Peyer's patch (tissue), 4 donors: ENCODE results near the gene ZNF814. TPM values are rescaled to one million over a fixed set of nuclear protein-coding genes. Genes with fewer than 3 reads are reported as not detected.
"Not testable (repeated sequence)": the region's sequence is repeated elsewhere in the genome, so short reads cannot be mapped to it uniquely, and the experiment has no call there.

Source experiments
- DNase-seq, 3 donors: peaks; one replicate each; pipeline ENCODE4 v3.0.0-alpha.2; 2017 to 2019
- H3K27ac ChIP-seq, 4 donors: fragments of 200-600 bp; sonication (generic); one replicate each; pipeline ENCODE4 v1.5.1; 2016 to 2019
- H3K27me3 ChIP-seq, 2 donors: fragments of 200-600 bp; sonication (generic); one replicate each; pipeline ENCODE4 v1.5.1; 2019
- H3K36me3 ChIP-seq, 3 donors: fragments of 200-600 bp; sonication (generic); one replicate each; pipeline ENCODE4 v1.5.1; 2016 to 2019
- H3K4me1 ChIP-seq, 4 donors: fragments of 200-600 bp; sonication (generic); one replicate each; pipeline ENCODE4 v1.5.1; 2016 to 2019
- H3K4me3 ChIP-seq, 4 donors: fragments of 200-600 bp; sonication (generic); 1 replicate in 3 of 4; 2 replicates in 1 of 4; pipeline ENCODE4 v1.5.1; 2016 to 2019; ENCODE audit warnings: mild to moderate bottlenecking in 1 of 4
- H3K9me3 ChIP-seq, 4 donors: fragments of 200-600 bp; sonication (generic); one replicate each; pipeline ENCODE4 v1.5.1; 2016 to 2019; ENCODE audit warnings: mild to moderate bottlenecking in 1 of 4
- POLR2A ChIP-seq, 2 donors: fragments of 450-650 bp; IDR thresholded peaks; one replicate each; pipeline ENCODE4 v1.5.1; 2017; ENCODE audit warnings: antibody characterized with exemption in 2 of 2, mild to moderate bottlenecking in 2 of 2, moderate library complexity in 2 of 2
- total RNA-seq, 4 donors: library from RNA; depleted of rRNA; stranded (reverse); fragments of >200 nt; gene quantifications; one replicate each; pipeline ENCODE4 v1.1.0, GENCODE V29; 2016
- TF ChIP-seq, protein P1 (sequence below), 6 experiments: fragments of 450-650 bp in 4 of 6; fragments of 200-600 bp in 2 of 6; sonication (generic) in 1 of 6; IDR thresholded peaks; one replicate each; pipeline ENCODE4 v1.5.1; 2017 to 2019; ENCODE audit warnings: antibody characterized with exemption in 6 of 6, mild to moderate bottlenecking in 3 of 6, moderate library complexity in 1 of 6

ZNF814 gene
- total RNA-seq, 4 donors from 2014 or later, result 15.9 to 49.5 (median 30.8) TPM

DNA sequence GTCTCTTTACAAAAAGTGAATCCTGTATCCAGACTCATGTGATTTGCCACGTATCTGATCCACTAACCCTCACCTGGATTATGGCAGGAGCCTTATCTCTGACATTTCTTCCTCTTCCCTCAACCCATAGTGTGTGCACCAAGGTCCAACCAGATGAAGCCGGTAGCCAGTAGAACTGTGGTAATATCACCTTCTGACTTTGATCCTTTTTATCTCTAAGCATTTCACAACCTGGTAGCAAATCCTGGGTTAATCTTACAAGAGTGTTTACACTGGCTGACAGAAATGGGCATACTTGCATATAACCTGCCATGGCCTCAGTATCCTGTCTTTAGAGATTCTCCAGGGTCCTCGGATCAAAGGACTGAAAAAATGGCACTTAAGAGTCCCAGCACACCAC lies 25.7 kb upstream of the ZNF814 start:
- DNase-seq, result no peak
- H3K36me3 ChIP-seq, result peaks cover 0 to 29% (median 0%) of the 10 kb centered on the region in 3 donors
- TF ChIP-seq POLR2A (IDR thresholded peaks at IDR 0.05), result no peak
- TF ChIP-seq, protein P1, sequence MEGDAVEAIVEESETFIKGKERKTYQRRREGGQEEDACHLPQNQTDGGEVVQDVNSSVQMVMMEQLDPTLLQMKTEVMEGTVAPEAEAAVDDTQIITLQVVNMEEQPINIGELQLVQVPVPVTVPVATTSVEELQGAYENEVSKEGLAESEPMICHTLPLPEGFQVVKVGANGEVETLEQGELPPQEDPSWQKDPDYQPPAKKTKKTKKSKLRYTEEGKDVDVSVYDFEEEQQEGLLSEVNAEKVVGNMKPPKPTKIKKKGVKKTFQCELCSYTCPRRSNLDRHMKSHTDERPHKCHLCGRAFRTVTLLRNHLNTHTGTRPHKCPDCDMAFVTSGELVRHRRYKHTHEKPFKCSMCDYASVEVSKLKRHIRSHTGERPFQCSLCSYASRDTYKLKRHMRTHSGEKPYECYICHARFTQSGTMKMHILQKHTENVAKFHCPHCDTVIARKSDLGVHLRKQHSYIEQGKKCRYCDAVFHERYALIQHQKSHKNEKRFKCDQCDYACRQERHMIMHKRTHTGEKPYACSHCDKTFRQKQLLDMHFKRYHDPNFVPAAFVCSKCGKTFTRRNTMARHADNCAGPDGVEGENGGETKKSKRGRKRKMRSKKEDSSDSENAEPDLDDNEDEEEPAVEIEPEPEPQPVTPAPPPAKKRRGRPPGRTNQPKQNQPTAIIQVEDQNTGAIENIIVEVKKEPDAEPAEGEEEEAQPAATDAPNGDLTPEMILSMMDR (IDR thresholded peaks at IDR 0.05), result no peak
- H3K4me3 ChIP-seq, result no peak overlapping the region
- peaks cover 0 to 13% (median 3%) of the 10 kb centered on the region in 4 donors for H3K4me1 ChIP-seq
- H3K27me3 ChIP-seq, result no peaks in the 10 kb centered on the region
- peaks cover 0 to 33% (median 0%) of the 10 kb centered on the region in 4 donors for H3K9me3 ChIP-seq
- no peak overlapping the region for H3K27ac ChIP-seq

DNA sequence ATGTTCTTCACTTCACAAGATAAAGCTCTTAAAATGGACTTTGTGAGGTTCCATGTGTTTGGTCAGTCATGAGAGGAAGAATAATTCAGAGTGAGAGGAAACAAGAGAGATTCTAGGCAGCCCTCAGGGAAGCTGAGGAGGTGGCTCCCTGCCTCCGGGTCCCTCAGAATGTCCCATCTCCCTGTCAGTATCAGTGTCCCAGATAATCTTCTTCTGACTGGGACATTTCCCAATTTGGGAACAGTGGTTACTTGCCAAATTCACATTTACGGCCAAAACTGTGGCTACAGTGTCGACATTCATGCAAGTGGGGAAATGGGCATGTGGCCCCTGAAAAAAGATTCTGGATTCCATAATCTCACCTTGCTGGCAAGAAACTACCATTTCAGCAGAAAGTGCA lies 18.6 kb upstream of the ZNF814 start:
- DNase-seq, result no peak
- Histone ChIP-seq H3K36me3 (peaks cover 0 to 39% (median 0%) of the 10 kb centered on the region in 3 donors), H3K4me3 (no peak overlapping the region), H3K27ac (no peak overlapping the region), H3K4me1 (peaks cover 0 to 8% (median 0%) of the 10 kb centered on the region in 4 donors), H3K27me3 (no peaks in the 10 kb centered on the region), H3K9me3 (peaks cover 0 to 35% (median 0%) of the 10 kb centered on the region in 4 donors)
- TF ChIP-seq, protein P1 (IDR thresholded peaks at IDR 0.05), result no peak
- TF ChIP-seq POLR2A (IDR thresholded peaks at IDR 0.05), result no peak

DNA sequence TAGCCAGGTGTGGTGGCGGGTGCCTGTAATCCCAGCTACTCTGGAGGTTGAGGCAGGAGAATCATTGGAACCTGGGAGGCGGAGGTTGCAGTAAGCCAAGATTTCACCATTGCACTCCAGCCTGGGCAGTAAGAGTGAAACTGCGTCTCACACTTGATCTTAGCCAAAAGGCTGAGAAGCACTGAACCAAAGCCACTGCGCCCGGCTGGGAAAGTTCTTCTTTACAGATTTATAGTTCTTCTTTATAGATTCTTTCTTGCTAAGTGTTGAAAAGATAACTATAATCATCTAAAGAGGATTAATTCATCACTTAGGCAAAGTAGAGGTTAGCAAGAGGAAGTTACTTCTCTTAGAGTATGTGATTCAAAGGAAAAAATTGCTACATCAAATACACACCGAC lies 16.4 kb upstream of the ZNF814 start:
- peaks cover 0 to 8% (median 0%) of the 10 kb centered on the region in 4 donors for H3K4me1 ChIP-seq
- no peak for DNase-seq
- TF ChIP-seq POLR2A (IDR thresholded peaks at IDR 0.05), result no peak
- TF ChIP-seq, protein P1 (IDR thresholded peaks at IDR 0.05), result no peak
- no peak overlapping the region for H3K4me3 ChIP-seq
- H3K9me3 ChIP-seq, result peaks cover 0 to 17% (median 0%) of the 10 kb centered on the region in 4 donors
- peaks cover 0 to 18% (median 0%) of the 10 kb centered on the region in 3 donors for H3K36me3 ChIP-seq
- H3K27ac ChIP-seq, result no peak overlapping the region
- no peaks in the 10 kb centered on the region for H3K27me3 ChIP-seq

DNA sequence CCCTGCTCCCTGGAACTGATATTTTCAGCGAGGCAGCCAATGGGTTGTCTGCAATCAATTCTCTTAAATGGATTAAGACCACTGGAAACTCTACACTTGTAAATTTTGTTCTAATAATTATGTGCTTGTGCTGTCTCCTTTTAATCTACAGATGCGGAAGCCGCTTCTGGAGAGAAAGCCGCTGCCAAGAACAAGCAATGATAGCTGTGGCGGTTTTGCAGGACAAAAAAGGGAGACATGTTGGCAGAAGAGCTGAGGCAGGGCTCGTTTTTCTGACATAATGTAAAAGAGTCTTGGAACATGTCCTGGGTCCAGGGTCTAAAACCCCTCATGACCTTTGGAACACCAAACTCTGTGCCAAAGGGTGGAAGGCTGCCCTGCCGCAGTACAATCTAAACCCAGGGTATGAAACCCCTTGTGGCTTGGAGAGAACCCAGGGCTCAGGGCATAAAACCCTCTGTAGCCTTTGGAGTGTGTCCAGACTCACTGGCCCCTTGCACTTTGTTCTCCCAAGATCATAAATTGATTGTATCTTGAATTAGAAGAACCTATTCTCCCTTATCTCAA lies 14.9 kb upstream of the ZNF814 start:
- DNase-seq, result peak in 2 of 3 donors; percentile 58 to 61
- Histone ChIP-seq H3K9me3 (peaks cover 0 to 14% (median 0%) of the 10 kb centered on the region in 4 donors), H3K4me3 (peak overlapping the region in 2 of 4 donors; percentile 10 to 20), H3K36me3 (peaks cover 0 to 8% (median 0%) of the 10 kb centered on the region in 3 donors), H3K27ac (peak overlapping the region in 2 of 4 donors; percentile 51 to 59), H3K27me3 (no peaks in the 10 kb centered on the region), H3K4me1 (peaks cover 0 to 8% (median 0%) of the 10 kb centered on the region in 4 donors)
- TF ChIP-seq, protein P1 (IDR thresholded peaks at IDR 0.05), result no peak
- TF ChIP-seq POLR2A (IDR thresholded peaks at IDR 0.05), result no peak

DNA sequence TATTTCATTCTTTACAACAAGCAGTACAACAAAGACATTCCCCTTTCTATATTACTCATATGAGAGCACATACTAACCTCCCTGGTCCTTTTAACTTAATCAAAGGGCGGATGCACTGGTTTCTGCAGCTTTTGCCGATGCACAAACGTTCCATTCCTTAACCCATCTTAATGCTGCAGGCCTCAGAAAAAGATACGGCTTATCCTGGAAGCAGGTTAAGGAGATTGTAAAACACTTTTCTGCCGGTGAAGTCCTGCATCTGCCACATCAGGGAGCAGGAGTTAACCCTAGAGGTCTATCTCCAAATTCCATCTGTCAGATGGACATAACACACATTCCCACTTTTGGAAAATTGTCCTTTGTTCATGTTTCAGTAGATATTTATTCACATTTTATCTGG lies 11.5 kb upstream of the ZNF814 start:
- H3K4me3 ChIP-seq, result no peak overlapping the region
- TF ChIP-seq, protein P1 (IDR thresholded peaks at IDR 0.05), result no peak
- no peak for TF ChIP-seq POLR2A (IDR thresholded peaks at IDR 0.05)
- H3K36me3 ChIP-seq, result no peaks in the 10 kb centered on the region
- H3K27me3 ChIP-seq, result no peaks in the 10 kb centered on the region
- peaks cover 0 to 8% (median 0%) of the 10 kb centered on the region in 4 donors for H3K4me1 ChIP-seq
- peaks cover 0 to 6% (median 0%) of the 10 kb centered on the region in 4 donors for H3K9me3 ChIP-seq
- H3K27ac ChIP-seq, result no peak overlapping the region
- DNase-seq, result no peak

DNA sequence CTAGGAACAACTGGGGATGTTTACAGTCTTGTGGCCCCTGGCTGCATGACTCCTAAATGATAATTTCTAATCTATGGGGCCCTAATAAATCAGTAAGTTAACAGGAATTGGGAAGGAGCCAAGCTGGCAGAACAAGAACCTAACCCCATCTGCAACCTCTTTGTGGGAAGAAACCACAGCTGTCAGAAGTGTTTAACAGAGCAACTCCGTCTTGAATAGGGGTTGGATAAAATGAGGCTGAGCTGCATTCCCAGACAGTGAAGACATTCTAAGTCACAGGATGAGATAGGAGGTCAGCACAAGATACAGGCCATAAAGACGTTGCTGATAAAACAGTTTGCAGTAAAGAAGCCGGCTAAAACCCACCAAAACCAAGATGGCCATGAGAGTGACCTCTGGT lies 1.9 kb upstream of the ZNF814 start:
- H3K9me3 ChIP-seq, H3K4me1 ChIP-seq, H3K4me3 ChIP-seq, H3K36me3 ChIP-seq, DNase-seq, H3K27me3 ChIP-seq, H3K27ac ChIP-seq: not testable (repeated sequence)
